HUES64 (cell line): ENCODE measurements around the gene C12orf50.
"Not testable (repeated sequence)": the region's sequence is repeated elsewhere in the genome, so short reads cannot be mapped to it uniquely, and the experiment has no call there.

Experiments
- H3K27ac ChIP-seq: 2 replicates; pipeline ENCODE4 v1.7.0; 2013; ENCODE audit warnings: low read depth, low read length, inconsistent platforms
- H3K27me3 ChIP-seq: 2 replicates; pipeline ENCODE4 v1.6.1; 2013; ENCODE audit warnings: mild to moderate bottlenecking, low read length; ENCODE audit not compliant: insufficient read depth
- H3K36me3 ChIP-seq: 2 replicates; pipeline ENCODE4 v1.6.1; 2013; ENCODE audit warnings: mild to moderate bottlenecking, low read length; ENCODE audit not compliant: insufficient read depth
- H3K4me1 ChIP-seq: 2 replicates; pipeline ENCODE4 v1.6.1; 2013; ENCODE audit warnings: mild to moderate bottlenecking, low read length, moderate library complexity; ENCODE audit not compliant: insufficient read depth
- H3K4me3 ChIP-seq: 2 replicates; pipeline ENCODE4 v1.5.1; 2013; ENCODE audit warnings: mild to moderate bottlenecking, low read length, moderate library complexity
- H3K9ac ChIP-seq: 2 replicates; pipeline ENCODE4 v1.6.1; 2013; ENCODE audit warnings: mild to moderate bottlenecking, low read depth, low read length
- H3K9me3 ChIP-seq: 2 replicates; pipeline ENCODE4 v1.6.1; 2013; ENCODE audit warnings: low read depth, low read length; ENCODE audit not compliant: insufficient read depth
- WGBS: fragments of 150-250, 120-280 bp; methylation state at CpG from one replicate; pipeline ENCODE4 v1.1.7; 2013; ENCODE audit warnings: missing lambda C conversion rate; 5-methylcytosine and 5-hydroxymethylcytosine counted together

Gene C12orf50

GRCh38 chr12:87991483-87991882 lies 37.7 kb downstream of the C12orf50 start:
- H3K4me1 ChIP-seq: peaks cover 6% of the 10 kb centered on the region; the same call in 1 of the 2 replicates
- H3K36me3 ChIP-seq: no peaks in the 10 kb centered on the region
- H3K27ac ChIP-seq: no peak overlapping the region
- no peak overlapping the region for H3K9ac ChIP-seq
- H3K4me3 ChIP-seq: no peak overlapping the region
- no peaks in the 10 kb centered on the region for H3K9me3 ChIP-seq
- H3K27me3 ChIP-seq: no peaks in the 10 kb centered on the region

GRCh38 chr12:87988534-87988933 lies 40.7 kb downstream of the C12orf50 start:
- no peaks in the 10 kb centered on the region for H3K9me3 ChIP-seq
- no peak overlapping the region for H3K27ac ChIP-seq
- H3K27me3 ChIP-seq: no peaks in the 10 kb centered on the region
- H3K9ac ChIP-seq: no peak overlapping the region
- no peak overlapping the region for H3K4me3 ChIP-seq
- no peaks in the 10 kb centered on the region for H3K36me3 ChIP-seq
- WGBS: 94% methylated on average over 2 of the region's 2 CpGs
- H3K4me1 ChIP-seq: no peaks in the 10 kb centered on the region

GRCh38 chr12:87985069-87985675 lies 44.0 kb downstream of the C12orf50 start:
- no CpG with 5 or more reads among the region's 2 CpGs for WGBS
- H3K27me3 ChIP-seq: no peaks in the 10 kb centered on the region

GRCh38 chr12:87982208-87982607 lies 47.0 kb downstream of the C12orf50 start:
- no peak overlapping the region for H3K4me3 ChIP-seq
- no peaks in the 10 kb centered on the region for H3K4me1 ChIP-seq
- no peaks in the 10 kb centered on the region for H3K9me3 ChIP-seq
- WGBS: 91% methylated on average over 1 of the region's 1 CpG
- no peaks in the 10 kb centered on the region for H3K36me3 ChIP-seq
- H3K27ac ChIP-seq: no peak overlapping the region
- H3K9ac ChIP-seq: no peak overlapping the region
- H3K27me3 ChIP-seq: no peaks in the 10 kb centered on the region

More at GRCh38 chr12:87985069-87985675, 44.0 kb downstream of the C12orf50 start:
- Histone ChIP-seq H3K4me3 (no peak overlapping the region), H3K9ac (no peak overlapping the region), H3K9me3 (no peaks in the 10 kb centered on the region), H3K4me1 (no peaks in the 10 kb centered on the region), H3K27ac (no peak overlapping the region), H3K36me3 (no peaks in the 10 kb centered on the region)

GRCh38 chr12:87981495-87981894 lies 47.7 kb downstream of the C12orf50 start:
- Histone ChIP-seq H3K4me3 (no peak overlapping the region), H3K4me1 (no peaks in the 10 kb centered on the region), H3K27ac (no peak overlapping the region), H3K9ac (no peak overlapping the region), H3K9me3 (no peaks in the 10 kb centered on the region), H3K27me3 (no peaks in the 10 kb centered on the region), H3K36me3 (no peaks in the 10 kb centered on the region)
- 86% methylated on average over 1 of the region's 1 CpG for WGBS

- Histone ChIP-seq H3K4me3 (no peak overlapping the region), H3K36me3 (no peaks in the 10 kb centered on the region), H3K9ac (no peak overlapping the region), H3K4me1 (no peaks in the 10 kb centered on the region), H3K27me3 (no peaks in the 10 kb centered on the region), H3K9me3 (no peaks in the 10 kb centered on the region), H3K27ac (no peak overlapping the region)
- WGBS: 100% methylated on average over 1 of the region's 3 CpGs
These were observed 53.3 kb downstream of the C12orf50 start for GRCh38 chr12:87975879-87976278.

GRCh38 chr12:87967871-87968270 lies 61.3 kb downstream of the C12orf50 start:
- Histone ChIP-seq H3K4me3 (no peak overlapping the region), H3K27me3 (no peaks in the 10 kb centered on the region), H3K4me1 (no peaks in the 10 kb centered on the region), H3K27ac (no peak overlapping the region), H3K9me3 (no peaks in the 10 kb centered on the region), H3K36me3 (no peaks in the 10 kb centered on the region), H3K9ac (no peak overlapping the region)

- Histone ChIP-seq H3K36me3 (no peaks in the 10 kb centered on the region), H3K4me1 (no peaks in the 10 kb centered on the region), H3K27me3 (no peaks in the 10 kb centered on the region), H3K9ac (no peak overlapping the region), H3K27ac (no peak overlapping the region), H3K4me3 (no peak overlapping the region), H3K9me3 (no peaks in the 10 kb centered on the region)
- WGBS: 87% methylated on average over 2 of the region's 2 CpGs
These were observed 68.6 kb downstream of the C12orf50 start for GRCh38 chr12:87960566-87960965.

- not testable (repeated sequence) for H3K4me3 ChIP-seq, H3K9ac ChIP-seq, H3K27me3 ChIP-seq, H3K27ac ChIP-seq, H3K9me3 ChIP-seq, H3K4me1 ChIP-seq, H3K36me3 ChIP-seq
- 98% methylated on average over 7 of the region's 7 CpGs for WGBS
These were observed 75.2 kb downstream of the C12orf50 start for GRCh38 chr12:87954028-87954427.

GRCh38 chr12:87953256-87953860 lies 75.8 kb downstream of the C12orf50 start:
- Histone ChIP-seq H3K27me3 (no peaks in the 10 kb centered on the region), H3K4me3 (no peak overlapping the region), H3K27ac (no peak overlapping the region), H3K36me3 (no peaks in the 10 kb centered on the region), H3K9me3 (no peaks in the 10 kb centered on the region), H3K4me1 (peaks cover 6% of the 10 kb centered on the region; the same call in 1 of the 2 replicates), H3K9ac (no peak overlapping the region)
- WGBS: 27% methylated on average over 2 of the region's 3 CpGs

- Histone ChIP-seq H3K4me1 (peaks cover 6% of the 10 kb centered on the region; the same call in 1 of the 2 replicates), H3K27me3 (no peaks in the 10 kb centered on the region), H3K27ac (no peak overlapping the region), H3K9ac (no peak overlapping the region), H3K4me3 (no peak overlapping the region), H3K9me3 (no peaks in the 10 kb centered on the region), H3K36me3 (no peaks in the 10 kb centered on the region)
- WGBS: 67% methylated on average over 5 of the region's 5 CpGs
These were observed 76.4 kb downstream of the C12orf50 start for GRCh38 chr12:87952850-87953249.

- H3K4me1 ChIP-seq: peaks cover 6% of the 10 kb centered on the region; the same call in 1 of the 2 replicates
- no peaks in the 10 kb centered on the region for H3K9me3 ChIP-seq
- no peak overlapping the region for H3K9ac ChIP-seq
- no peak overlapping the region for H3K27ac ChIP-seq
- 91% methylated on average over 2 of the region's 2 CpGs for WGBS
- no peaks in the 10 kb centered on the region for H3K36me3 ChIP-seq
- no peaks in the 10 kb centered on the region for H3K27me3 ChIP-seq
- no peak overlapping the region for H3K4me3 ChIP-seq
These were observed 77.0 kb downstream of the C12orf50 start for GRCh38 chr12:87952223-87952622.
